Astrocyte of the spinal cord (primary cell): Measurements from ENCODE around the gene SMCO3.
"Not testable (repeated sequence)": the region's sequence is repeated elsewhere in the genome, so short reads cannot be mapped to it uniquely, and the experiment has no call there.

Experiments
- DNase-seq: peaks from one replicate; pipeline ENCODE4 v3.0.0; 2011; ENCODE audit warnings: low read depth, low spot score
- H3K4me3 ChIP-seq: 2 replicates; pipeline ENCODE4 v1.5.1; 2011; ENCODE audit warnings: low read depth, mild to moderate bottlenecking, low read length, moderate library complexity
- in situ Hi-C: cut with HindIII; loops from 2 replicates; pipeline ENCODE4 v1.10.0; 2017; ENCODE audit warnings: low sequenced_read_pairs
- TF ChIP-seq, protein P1 (sequence below): IDR thresholded peaks from 2 replicates; pipeline ENCODE4 v1.5.1; 2012; ENCODE audit warnings: low read depth, mild to moderate bottlenecking, low read length, inconsistent platforms

SMCO3 gene

GRCh38 chr12:14769466-14769968, 44.5 kb downstream of the SMCO3 start:
- TF ChIP-seq, protein P1, sequence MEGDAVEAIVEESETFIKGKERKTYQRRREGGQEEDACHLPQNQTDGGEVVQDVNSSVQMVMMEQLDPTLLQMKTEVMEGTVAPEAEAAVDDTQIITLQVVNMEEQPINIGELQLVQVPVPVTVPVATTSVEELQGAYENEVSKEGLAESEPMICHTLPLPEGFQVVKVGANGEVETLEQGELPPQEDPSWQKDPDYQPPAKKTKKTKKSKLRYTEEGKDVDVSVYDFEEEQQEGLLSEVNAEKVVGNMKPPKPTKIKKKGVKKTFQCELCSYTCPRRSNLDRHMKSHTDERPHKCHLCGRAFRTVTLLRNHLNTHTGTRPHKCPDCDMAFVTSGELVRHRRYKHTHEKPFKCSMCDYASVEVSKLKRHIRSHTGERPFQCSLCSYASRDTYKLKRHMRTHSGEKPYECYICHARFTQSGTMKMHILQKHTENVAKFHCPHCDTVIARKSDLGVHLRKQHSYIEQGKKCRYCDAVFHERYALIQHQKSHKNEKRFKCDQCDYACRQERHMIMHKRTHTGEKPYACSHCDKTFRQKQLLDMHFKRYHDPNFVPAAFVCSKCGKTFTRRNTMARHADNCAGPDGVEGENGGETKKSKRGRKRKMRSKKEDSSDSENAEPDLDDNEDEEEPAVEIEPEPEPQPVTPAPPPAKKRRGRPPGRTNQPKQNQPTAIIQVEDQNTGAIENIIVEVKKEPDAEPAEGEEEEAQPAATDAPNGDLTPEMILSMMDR, result peak; percentile 25
- DNase-seq, result peak; percentile 27
- in situ Hi-C loops, result no loop called here
- H3K4me3 ChIP-seq, result peak overlapping the region; percentile 93

GRCh38 chr12:14768823-14769405, 45.1 kb downstream of the SMCO3 start:
- in situ Hi-C loops, result no loop called here
- peak overlapping the region; percentile 93 for H3K4me3 ChIP-seq
- TF ChIP-seq, protein P1, result no peak
- DNase-seq, result peak; percentile 29

DNA sequence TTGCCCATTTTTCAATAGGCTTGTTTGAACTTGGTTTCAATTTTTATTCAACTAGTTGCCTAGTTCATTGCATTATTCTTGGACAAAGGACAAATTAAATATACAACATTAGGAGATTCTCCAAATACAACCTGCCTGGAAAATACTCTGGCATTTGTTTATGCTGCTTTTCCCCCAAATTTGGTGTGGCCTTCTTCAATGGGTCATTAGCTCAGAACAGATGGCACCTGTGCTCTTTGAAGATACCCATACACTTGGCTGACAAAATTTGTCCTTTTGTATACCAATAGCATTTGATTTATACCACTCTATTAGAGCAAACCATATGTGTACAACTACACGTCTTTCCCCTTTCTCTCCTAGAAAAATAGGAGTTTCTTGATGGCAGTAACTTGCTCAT, 46.4 kb downstream of the SMCO3 start:
- DNase-seq, result no peak
- in situ Hi-C loops, result no loop called here
- H3K4me3 ChIP-seq, result no peak overlapping the region
- TF ChIP-seq, protein P1, result no peak

- in situ Hi-C loops, result no loop called here
- no peak for DNase-seq
- no peak overlapping the region for H3K4me3 ChIP-seq
- TF ChIP-seq, protein P1, result no peak
Observed at GRCh38 chr12:14766649-14767215, 47.2 kb downstream of the SMCO3 start.

DNA sequence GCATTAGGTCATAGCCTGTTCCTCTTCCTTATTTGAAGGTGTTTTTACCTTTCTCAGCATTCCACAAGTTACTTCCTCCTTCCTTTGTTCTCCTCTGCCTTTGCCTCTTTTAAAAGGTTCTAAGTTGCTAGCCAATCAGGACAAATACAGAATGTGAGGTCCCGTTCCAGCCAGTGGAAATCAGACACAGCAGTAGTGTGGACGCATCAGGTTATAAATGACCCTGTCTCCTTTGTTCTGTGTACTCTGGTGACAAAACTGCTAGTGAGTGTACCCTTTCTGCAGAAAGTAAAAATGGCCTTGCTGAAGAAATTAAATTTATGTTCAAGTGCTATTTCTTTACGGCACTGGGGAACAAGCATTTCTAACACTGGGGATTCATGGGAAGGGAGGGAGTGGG, 48.0 kb downstream of the SMCO3 start:
- in situ Hi-C loops, H3K4me3 ChIP-seq, DNase-seq: not testable (repeated sequence)

DNA sequence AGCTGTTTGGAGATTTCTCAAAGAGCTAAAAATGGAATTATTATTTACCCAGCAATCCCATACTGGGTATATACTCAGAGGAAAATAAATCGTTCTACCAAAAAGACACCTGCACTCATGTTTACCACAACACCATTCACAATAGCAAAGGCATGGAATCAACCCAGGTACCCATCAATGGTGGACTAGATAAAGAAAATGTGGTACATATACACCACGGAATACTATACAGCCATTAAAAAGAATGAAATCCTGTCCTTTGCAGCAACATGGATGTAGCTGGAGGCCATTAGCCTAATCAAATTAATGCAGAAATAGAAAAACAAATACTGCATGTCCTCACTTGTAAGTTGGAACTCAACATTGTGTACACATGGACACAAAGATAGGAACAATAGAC, 48.6 kb downstream of the SMCO3 start:
- no peak for DNase-seq
- no peak overlapping the region for H3K4me3 ChIP-seq
- TF ChIP-seq, protein P1, result no peak
- in situ Hi-C loops, result no loop called here

- DNase-seq, H3K4me3 ChIP-seq, in situ Hi-C loops: not testable (repeated sequence)
Observed at GRCh38 chr12:14759711-14760280, 54.2 kb downstream of the SMCO3 start.
